ENCODE measurements around the gene ABCB11. TPM values are rescaled to one million over a fixed set of nuclear protein-coding genes. Genes with fewer than 3 reads are reported as not detected.

The ABCB11 gene
- total and polyA plus RNA-seq, 2 of the 4 experiments (the other 2 are of a cell fraction), result not detected

DNA sequence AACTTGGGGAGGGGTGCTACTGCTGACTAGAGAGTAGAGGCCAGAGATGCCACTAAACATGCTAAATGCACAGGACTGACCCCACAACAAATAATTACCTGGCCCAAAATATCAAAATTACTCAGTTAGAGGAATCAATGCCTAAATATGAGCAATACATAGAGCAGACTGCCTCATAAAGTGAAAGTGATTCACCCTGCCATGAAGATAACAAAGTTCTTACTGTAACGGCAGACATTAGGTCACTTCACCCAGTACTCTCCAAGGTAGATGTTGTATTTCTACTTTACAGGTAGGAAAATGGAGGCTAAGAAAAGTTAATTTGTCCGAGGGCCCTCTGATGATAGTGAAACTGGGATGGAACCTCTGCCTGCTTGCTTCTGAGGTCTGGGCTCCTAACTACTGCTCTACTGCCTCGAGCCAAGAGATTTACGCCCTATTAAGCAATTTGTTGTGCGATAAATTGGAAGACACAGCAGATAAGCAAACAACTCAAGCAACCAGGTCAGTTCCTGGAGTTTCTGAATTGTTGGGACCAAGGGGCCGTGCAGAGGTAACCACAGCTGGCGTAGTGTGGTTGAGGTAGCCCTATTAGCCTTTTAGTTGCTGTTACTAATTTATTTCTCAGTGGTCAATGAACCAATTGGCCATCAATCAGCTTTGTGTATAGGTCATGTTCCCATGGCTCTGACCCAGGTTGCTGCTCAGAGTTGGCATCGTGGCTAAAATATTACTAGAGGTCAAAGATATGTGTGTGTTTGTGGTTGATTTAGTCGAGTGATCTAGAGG lies 43.0 kb upstream of the ABCB11 start:
- Histone ChIP-seq H3K18ac (ENCODE audit: low read depth, low read length) (no peak overlapping the region), H4K5ac (ENCODE audit: low read depth, low read length) (no peak overlapping the region), H2AFZ (replicated peaks; ENCODE audit: low read length, poor library complexity) (no peak overlapping the region), H3K9ac (ENCODE audit: low read depth, low read length) (no peak overlapping the region), H3K9me3 (ENCODE audit: control insufficient read depth, insufficient read depth, low read length) (no peaks in the 10 kb centered on the region), H2BK120ac (ENCODE audit: low read depth, low read length) (no peak overlapping the region), H3K79me1 (ENCODE audit: low read depth in 1 of 2, low read length in 2 of 2) (no peaks in the 10 kb centered on the region), H4K20me1 (ENCODE audit: insufficient read depth, low read length) (no peaks in the 10 kb centered on the region), H3K27ac (ENCODE audit: insufficient read depth, low read length) (no peak overlapping the region), H3K14ac (replicated peaks; ENCODE audit: low read depth, low read length) (no peak overlapping the region), H4K91ac (ENCODE audit: insufficient read depth, low read depth, low read length) (no peak overlapping the region), H2AK5ac (ENCODE audit: low read depth, low read length) (no peak overlapping the region), H3K4me2 (ENCODE audit: low read depth, low read length) (no peak overlapping the region), H3K4me1 (ENCODE audit: control insufficient read depth, insufficient read depth, low read length) (no peaks in the 10 kb centered on the region), H3K4me3 (ENCODE audit: insufficient read depth, low read depth, low read length) (no peak overlapping the region), H3K36me3 (ENCODE audit: control insufficient read depth, insufficient read depth, low read length) (no peaks in the 10 kb centered on the region), H3K9me1 (ENCODE audit: insufficient read depth, low read length) (no peaks in the 10 kb centered on the region), H2AK9ac (replicated peaks; ENCODE audit: low read depth, low read length, poor library complexity) (no peak overlapping the region), H4K8ac (ENCODE audit: low read depth in 2 of 2, low read length in 2 of 2) (no peak overlapping the region), H2BK15ac (ENCODE audit: low read depth, low read length) (no peak overlapping the region), H3K27me3 (ENCODE audit: control insufficient read depth, insufficient read depth, low read length) (no peaks in the 10 kb centered on the region), H3K4ac (ENCODE audit: low read depth, low read length) (no peak overlapping the region), H2BK5ac (ENCODE audit: low read depth, low read length, poor library complexity, severe bottlenecking) (no peak overlapping the region), H3K23ac (ENCODE audit: low read depth, low read length) (no peak overlapping the region), H2BK20ac (ENCODE audit: low read depth, low read length) (no peak overlapping the region), H3K56ac (ENCODE audit: extremely low read depth, insufficient read depth, low read length) (no peak overlapping the region)
- CTCF ChIA-PET, result no interaction called here
- in situ Hi-C loops (cut with MboI; ENCODE audit: low sequenced_read_pairs) (no loop called here), dilution Hi-C loops (cut with HindIII; ENCODE audit: low sequenced_read_pairs, unreplicated experiment) (no loop called here), intact Hi-C loops (cut with micrococcal nuclease) (no loop called here)
- POLR2A ChIA-PET (ENCODE audit: unreplicated experiment), result no interaction called here
- BruUV-seq (replicated peaks), result no TSS peak
- WGBS, 2 experiments (ENCODE audit: extremely low coverage in 2 of 2, insufficient read length in 1 of 2), result no CpG with 5 or more reads among the region's 9 CpGs
- TF ChIP-seq, protein P1, sequence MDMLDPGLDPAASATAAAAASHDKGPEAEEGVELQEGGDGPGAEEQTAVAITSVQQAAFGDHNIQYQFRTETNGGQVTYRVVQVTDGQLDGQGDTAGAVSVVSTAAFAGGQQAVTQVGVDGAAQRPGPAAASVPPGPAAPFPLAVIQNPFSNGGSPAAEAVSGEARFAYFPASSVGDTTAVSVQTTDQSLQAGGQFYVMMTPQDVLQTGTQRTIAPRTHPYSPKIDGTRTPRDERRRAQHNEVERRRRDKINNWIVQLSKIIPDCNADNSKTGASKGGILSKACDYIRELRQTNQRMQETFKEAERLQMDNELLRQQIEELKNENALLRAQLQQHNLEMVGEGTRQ (IDR thresholded peaks at IDR 0.05; ENCODE audit: low read depth, low read length), result no peak
- TF ChIP-seq NFE2L2 (IDR thresholded peaks at IDR 0.05; ENCODE audit: low read depth, low read length) (no peak), RFX5 (IDR thresholded peaks at IDR 0.05; ENCODE audit: low read depth, low read length) (no peak), BHLHE40 (IDR thresholded peaks at IDR 0.05; ENCODE audit: low read depth, low read length) (no peak), POLR2A (IDR thresholded peaks at IDR 0.05; ENCODE audit: low read depth, low read length) (no peak), CHD1 (IDR thresholded peaks at IDR 0.05; ENCODE audit: low read depth, low read length) (no peak)
- ATAC-seq (ENCODE audit: low read depth) (no peak), DNase-seq (no peak)

Data from IMR-90 (cell line).